Measurements from ENCODE around the gene SPATA3.

DNA sequence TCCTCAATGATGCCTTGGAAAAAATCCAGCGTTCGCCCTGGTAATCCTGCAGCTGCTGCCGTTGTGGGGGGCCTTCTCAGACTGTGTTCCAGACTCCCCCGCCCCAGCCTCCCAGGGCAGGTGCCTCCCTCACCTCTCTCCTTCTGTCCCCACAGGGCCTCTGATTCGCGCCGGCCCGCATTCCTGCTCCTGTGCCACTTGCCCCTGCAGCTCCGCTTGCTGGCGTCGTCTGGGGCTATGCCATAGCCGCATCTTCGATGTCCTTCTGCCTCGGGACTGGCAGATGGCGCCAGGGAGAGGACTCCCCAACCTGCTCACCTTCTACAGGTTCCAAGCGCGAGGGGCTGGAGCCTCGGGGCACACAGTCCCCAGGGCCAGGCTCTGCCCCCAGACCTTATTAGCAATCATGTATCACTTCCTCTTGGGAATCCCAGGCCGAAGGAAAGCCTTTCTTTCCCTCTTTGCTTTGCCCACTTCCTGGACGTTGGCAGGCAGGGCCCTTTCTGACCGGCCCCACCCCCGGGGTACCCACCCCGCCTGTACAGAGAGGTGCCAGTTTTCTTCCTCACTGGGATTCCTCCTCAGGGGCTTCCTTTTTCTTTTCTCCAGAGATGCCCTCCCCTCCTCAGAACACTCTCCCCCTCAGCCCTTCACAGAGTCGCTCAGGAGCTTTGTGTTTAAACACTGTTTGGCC is 4.4 kb downstream of the SPATA3 start:
- no peak for TF ChIP-seq EP300 (IDR thresholded peaks at IDR 0.05; ENCODE audit: borderline replicate concordance)
- no peak for TF ChIP-seq REST (IDR thresholded peaks at IDR 0.05; ENCODE audit: low read depth)
- no peak for TF ChIP-seq TAF1 (IDR thresholded peaks at IDR 0.05; ENCODE audit: low read depth)
- no peak for TF ChIP-seq EGR1 (IDR thresholded peaks at IDR 0.05)
- TF ChIP-seq FOXM1 (IDR thresholded peaks at IDR 0.05; ENCODE audit: borderline replicate concordance, low read depth) = no peak
- no peak for TF ChIP-seq MAX (IDR thresholded peaks at IDR 0.05)
- no peak for TF ChIP-seq NFIC (IDR thresholded peaks at IDR 0.05)
- no peak for TF ChIP-seq CEBPB (IDR thresholded peaks at IDR 0.05)
- no peak for TF ChIP-seq YY1 (IDR thresholded peaks at IDR 0.05; ENCODE audit: low read depth)
- no peak for TF ChIP-seq CREB1 (IDR thresholded peaks at IDR 0.05; ENCODE audit: low read depth)
- TF ChIP-seq RAD21 (IDR thresholded peaks at IDR 0.05; ENCODE audit: low read depth) = no peak
- TF ChIP-seq TCF12 (IDR thresholded peaks at IDR 0.05; ENCODE audit: low read depth) = no peak
- TF ChIP-seq, protein P1, sequence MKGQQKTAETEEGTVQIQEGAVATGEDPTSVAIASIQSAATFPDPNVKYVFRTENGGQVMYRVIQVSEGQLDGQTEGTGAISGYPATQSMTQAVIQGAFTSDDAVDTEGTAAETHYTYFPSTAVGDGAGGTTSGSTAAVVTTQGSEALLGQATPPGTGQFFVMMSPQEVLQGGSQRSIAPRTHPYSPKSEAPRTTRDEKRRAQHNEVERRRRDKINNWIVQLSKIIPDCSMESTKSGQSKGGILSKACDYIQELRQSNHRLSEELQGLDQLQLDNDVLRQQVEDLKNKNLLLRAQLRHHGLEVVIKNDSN (IDR thresholded peaks at IDR 0.05) = no peak
